ENCODE measurements around the gene PLXNC1.
A peak's percentile ranks its signal among the peaks of the same experiment; 100 is the strongest.

The PLXNC1 gene

GRCh38 chr12:94207849-94208621 is 59.7 kb downstream of the PLXNC1 start:
- peak; percentile 64 for DNase-seq

- peak; percentile 45 for DNase-seq
Measured at GRCh38 chr12:94208622-94208966, 60.2 kb downstream of the PLXNC1 start.

- no peak for DNase-seq
Measured at GRCh38 chr12:94209240-94209639, 60.9 kb downstream of the PLXNC1 start.

GRCh38 chr12:94211021-94211420 is 62.6 kb downstream of the PLXNC1 start:
- DNase-seq, result no peak

GRCh38 chr12:94218233-94218632 is 69.9 kb downstream of the PLXNC1 start:
- no peak for DNase-seq

- no peak for DNase-seq
Measured at GRCh38 chr12:94219622-94220302, 71.4 kb downstream of the PLXNC1 start.

- no peak for DNase-seq
Measured at GRCh38 chr12:94220804-94221203, 72.4 kb downstream of the PLXNC1 start.

GRCh38 chr12:94222351-94223084 is 74.1 kb downstream of the PLXNC1 start:
- no peak for DNase-seq

GRCh38 chr12:94223842-94224241 is 75.5 kb downstream of the PLXNC1 start:
- no peak for DNase-seq

GRCh38 chr12:94225506-94225905 is 77.1 kb downstream of the PLXNC1 start:
- no peak for DNase-seq

GRCh38 chr12:94225947-94226630 is 77.7 kb downstream of the PLXNC1 start:
- DNase-seq, result no peak

- no peak for DNase-seq
Measured at GRCh38 chr12:94227066-94227465, 78.7 kb downstream of the PLXNC1 start.

- DNase-seq, result no peak
Measured at GRCh38 chr12:94228488-94228907, 80.1 kb downstream of the PLXNC1 start.

GRCh38 chr12:94229902-94230301 is 81.5 kb downstream of the PLXNC1 start:
- DNase-seq, result no peak

- no peak for DNase-seq
Measured at GRCh38 chr12:94230357-94230905, 82.1 kb downstream of the PLXNC1 start.

- no peak for DNase-seq
Measured at GRCh38 chr12:94231709-94232108, 83.3 kb downstream of the PLXNC1 start.

GRCh38 chr12:94235848-94236247 is 87.5 kb downstream of the PLXNC1 start:
- no peak for DNase-seq

GRCh38 chr12:94239332-94239993 is 91.1 kb downstream of the PLXNC1 start:
- DNase-seq, result no peak

- DNase-seq, result no peak
Measured at GRCh38 chr12:94240171-94240570, 91.8 kb downstream of the PLXNC1 start.

- DNase-seq, result no peak
Measured at GRCh38 chr12:94242901-94243300, 94.5 kb downstream of the PLXNC1 start.

- DNase-seq, result peak; percentile 72
Measured at GRCh38 chr12:94244165-94245133, 96.1 kb downstream of the PLXNC1 start.

Data from stimulated activated CD8-positive, alpha-beta memory T cell treated with anti-CD3 and anti-CD28 coated beads, Interleukin-4, amount 100 ng/mL, for 48 hours (primary cell).